CD14-positive monocyte (primary cell): ENCODE results near the gene MYL2. TPM values are rescaled to one million over a fixed set of nuclear protein-coding genes. Genes with fewer than 3 reads are reported as not detected.

Experiments
- DNase-seq, 3 donors: peaks; one replicate each; pipeline ENCODE4 v3.0.0-alpha.2; 2011 to 2022
- H2AFZ ChIP-seq: 2 replicates; pipeline ENCODE4 v1.6.0; 2012; ENCODE audit warnings: mild to moderate bottlenecking, low read depth, low read length, inconsistent platforms; ENCODE audit not compliant: insufficient read depth, poor library complexity, severe bottlenecking
- H3K27ac ChIP-seq, 2 donors: 1 replicate in 1 of 2; 2 replicates in 1 of 2; pipeline ENCODE4 v1.5.1; 2012 to 2013; ENCODE audit warnings: low read length in 2 of 2, control low read depth in 1 of 2, inconsistent platforms in 1 of 2, low read depth in 1 of 2, mild to moderate bottlenecking in 1 of 2
- H3K27me3 ChIP-seq, 2 donors: one replicate each; pipeline versions ENCODE4 v1.6.0 to v1.6.1; 2011 to 2013; ENCODE audit warnings: low read length in 2 of 2; ENCODE audit not compliant: control insufficient read depth in 2 of 2, insufficient read depth in 2 of 2
- H3K36me3 ChIP-seq, 2 donors: replicated peaks in 1 of 2; 1 replicate in 1 of 2; 2 replicates in 1 of 2; pipeline versions ENCODE4 v1.5.1 to v1.6.1; 2012 to 2013; ENCODE audit warnings: low read length in 2 of 2, control low read depth in 1 of 2, inconsistent platforms in 1 of 2, mild to moderate bottlenecking in 1 of 2; ENCODE audit not compliant: insufficient read depth in 2 of 2, control insufficient read depth in 1 of 2
- H3K4me1 ChIP-seq, 2 donors: 1 replicate in 1 of 2; 2 replicates in 1 of 2; pipeline versions ENCODE4 v1.5.1 to v1.6.1; 2012 to 2013; ENCODE audit warnings: low read length in 2 of 2, control low read depth in 1 of 2, inconsistent platforms in 1 of 2, mild to moderate bottlenecking in 1 of 2, moderate library complexity in 1 of 2; ENCODE audit not compliant: insufficient read depth in 2 of 2, control insufficient read depth in 1 of 2
- H3K4me2 ChIP-seq: replicated peaks from 2 replicates; pipeline ENCODE3; 2012; ENCODE audit warnings: low read length, moderate library complexity, mild to moderate bottlenecking; ENCODE audit not compliant: poor library complexity, severe bottlenecking; ENCODE audit errors: extremely low read depth
- H3K4me3 ChIP-seq, 3 experiments: fragments of 200-600 bp in 1 of 3; sonication (generic) in 1 of 3; replicated peaks in 1 of 3; 1 replicate in 2 of 3; 2 replicates in 1 of 3; pipeline ENCODE4 v1.5.1; 2011 to 2013; ENCODE audit warnings: low read length in 3 of 3, mild to moderate bottlenecking in 3 of 3, control low read depth in 2 of 3, low read depth in 2 of 3, inconsistent platforms in 1 of 3, moderate library complexity in 1 of 3
- H3K79me2 ChIP-seq: 2 replicates; pipeline ENCODE4 v1.6.0; 2012; ENCODE audit warnings: mild to moderate bottlenecking, control low read depth, inconsistent platforms, low read length, moderate library complexity; ENCODE audit not compliant: insufficient read depth
- H3K9ac ChIP-seq: 2 replicates; pipeline ENCODE4 v1.6.0; 2017; ENCODE audit warnings: low read length, mild to moderate bottlenecking; ENCODE audit not compliant: insufficient read depth, poor library complexity, severe bottlenecking
- H3K9me3 ChIP-seq, 2 donors: replicated peaks in 1 of 2; 1 replicate in 1 of 2; 2 replicates in 1 of 2; pipeline versions ENCODE4 v1.5.1 to v1.6.1; 2012 to 2013; ENCODE audit warnings: low read length in 2 of 2, control low read depth in 1 of 2; ENCODE audit not compliant: control insufficient read depth in 1 of 2, insufficient read depth in 1 of 2
- H4K20me1 ChIP-seq: 2 replicates; pipeline ENCODE4 v1.6.0; 2012; ENCODE audit warnings: mild to moderate bottlenecking, low read length, control low read depth, moderate library complexity; ENCODE audit not compliant: insufficient read depth
- H3K27ac Mint-ChIP-seq, 7 donors: one replicate each; pipeline ENCODE4 v1.8.0; 2020; ENCODE audit warnings: mild to moderate bottlenecking in 7 of 7, mixed read lengths in 7 of 7, moderate library complexity in 6 of 7, inconsistent platforms in 2 of 7
- H3K27me3 Mint-ChIP-seq, 3 donors: one replicate each; pipeline ENCODE4 v1.8.0; 2021 to 2022; ENCODE audit warnings: low read depth in 3 of 3, mild to moderate bottlenecking in 3 of 3, mixed read lengths in 3 of 3, moderate library complexity in 3 of 3, inconsistent platforms in 1 of 3
- H3K36me3 Mint-ChIP-seq, 2 donors: one replicate each; pipeline ENCODE4 v1.8.0; 2020; ENCODE audit warnings: mixed read lengths in 2 of 2, inconsistent platforms in 1 of 2, mild to moderate bottlenecking in 1 of 2
- H3K4me1 Mint-ChIP-seq: one replicate; pipeline ENCODE4 v1.8.0; 2020; ENCODE audit warnings: mild to moderate bottlenecking, mixed read lengths
- H3K4me3 Mint-ChIP-seq, 2 donors: one replicate each; pipeline ENCODE4 v1.8.0; 2020; ENCODE audit warnings: mild to moderate bottlenecking in 2 of 2, mixed read lengths in 2 of 2, moderate library complexity in 1 of 2
- H3K9me3 Mint-ChIP-seq, 7 donors: one replicate each; pipeline ENCODE4 v1.8.0; 2020 to 2022; ENCODE audit warnings: mixed read lengths in 7 of 7, mild to moderate bottlenecking in 6 of 7, moderate library complexity in 6 of 7, inconsistent platforms in 2 of 7
- CTCF ChIP-seq: fragments of 200-600 bp; IDR thresholded peaks from one replicate; pipeline ENCODE4 v1.8.0; 2022; ENCODE audit warnings: antibody characterized with exemption, mild to moderate bottlenecking
- WGBS: methylation state at CpG from one replicate; pipeline ENCODE4 v1.1.5; 2013; ENCODE audit warnings: missing lambda C conversion rate; ENCODE audit not compliant: insufficient coverage; 5-methylcytosine and 5-hydroxymethylcytosine counted together
- intact Hi-C, 2 donors: fragments of 100-400 bp; cut with micrococcal nuclease; formaldehyde crosslinking; loops; one replicate each; pipeline versions ENCODE4 v1.15.0 to v1.15.1; 2023
- polyA plus RNA-seq, 3 donors: library from polyadenylated mRNA; depleted of rRNA in 1 of 3; unstranded in 2 of 3; stranded (reverse) in 1 of 3; fragments of 300-500 nt in 2 of 3; fragments of >200 nt in 1 of 3; fragmentation: Illumina TruSeq in 2 of 3; gene quantifications; 1 replicate in 2 of 3; 2 replicates in 1 of 3; pipeline ENCODE4 v1.2.3, GENCODE V29; 2012 to 2021

Gene MYL2
- polyA plus RNA-seq, 3 donors: not detected

GRCh38 chr12:110937104-110937641, 16.8 kb upstream of the MYL2 start:
- under 1% methylated on average over 15 of the region's 21 CpGs for WGBS
- H3K9ac ChIP-seq: no peak overlapping the region
- no peaks in the 10 kb centered on the region for H3K79me2 ChIP-seq
- no peaks in the 10 kb centered on the region for H3K9me3 ChIP-seq
- H3K36me3 ChIP-seq: no peaks in the 10 kb centered on the region
- DNase-seq: peak; percentile 32 to 52 (median 47)
- intact Hi-C loops: loop anchor here (5.0 kb wide), 2 partner anchors 360 to 375 kb away; no protein-coding TSS in a partner anchor
- no peaks in the 10 kb centered on the region for H4K20me1 ChIP-seq
- H3K27ac ChIP-seq: no peak overlapping the region
- Mint-ChIP-seq H3K4me1 (peaks cover 13% of the 10 kb centered on the region), H3K27ac (no peak overlapping the region), H3K36me3 (no peaks in the 10 kb centered on the region), H3K4me3 (peak overlapping the region in 1 of 2 donors; percentile 26), H3K27me3 (peaks cover 7 to 17% (median 11%) of the 10 kb centered on the region in 3 donors), H3K9me3 (peaks cover 0 to 1% (median 0%) of the 10 kb centered on the region in 7 donors)
- H3K4me1 ChIP-seq: peaks cover 6 to 7% of the 10 kb centered on the region in 2 donors
- no peak overlapping the region for H3K4me2 ChIP-seq
- H3K27me3 ChIP-seq: no peaks in the 10 kb centered on the region
- TF ChIP-seq CTCF: peak; percentile 99
- no peak overlapping the region for H2AFZ ChIP-seq
- no peak overlapping the region for H3K4me3 ChIP-seq

GRCh38 chr12:110936367-110937103, 16.2 kb upstream of the MYL2 start:
- peaks cover 13% of the 10 kb centered on the region for H3K4me1 Mint-ChIP-seq
- no peak overlapping the region for H3K4me2 ChIP-seq
- H3K4me1 ChIP-seq: peaks cover 6 to 7% of the 10 kb centered on the region in 2 donors
- no peak overlapping the region for H3K27ac Mint-ChIP-seq
- H3K79me2 ChIP-seq: no peaks in the 10 kb centered on the region
- 32% methylated on average over 7 of the region's 13 CpGs for WGBS
- no peak overlapping the region for H3K9ac ChIP-seq
- H3K9me3 Mint-ChIP-seq: no peaks in the 10 kb centered on the region
- no peaks in the 10 kb centered on the region for H4K20me1 ChIP-seq
- no peaks in the 10 kb centered on the region for H3K9me3 ChIP-seq
- H3K4me3 Mint-ChIP-seq: no peak overlapping the region
- intact Hi-C loops: loop anchor here (5.0 kb wide), 2 partner anchors 361 to 376 kb away; no protein-coding TSS in a partner anchor
- H2AFZ ChIP-seq: no peak overlapping the region
- no peak overlapping the region for H3K27ac ChIP-seq
- DNase-seq: no peak
- TF ChIP-seq CTCF: no peak
- no peaks in the 10 kb centered on the region for H3K36me3 Mint-ChIP-seq
- H3K36me3 ChIP-seq: no peaks in the 10 kb centered on the region
- H3K4me3 ChIP-seq: no peak overlapping the region
- no peaks in the 10 kb centered on the region for H3K27me3 ChIP-seq
- peaks cover 7 to 17% (median 11%) of the 10 kb centered on the region in 3 donors for H3K27me3 Mint-ChIP-seq
